Stimulated activated CD4-positive, alpha-beta T cell treated with anti-CD3 and anti-CD28 coated beads, Interleukin-4, amount 100 ng/mL, for 24 hours (primary cell): ENCODE measurements around the gene COX8A.
"Not testable (repeated sequence)": the region's sequence is repeated elsewhere in the genome, so short reads cannot be mapped to it uniquely, and the experiment has no call there.

Experiments
- DNase-seq: peaks from one replicate; pipeline ENCODE4 v3.0.0-alpha.2; 2020

COX8A gene

DNA sequence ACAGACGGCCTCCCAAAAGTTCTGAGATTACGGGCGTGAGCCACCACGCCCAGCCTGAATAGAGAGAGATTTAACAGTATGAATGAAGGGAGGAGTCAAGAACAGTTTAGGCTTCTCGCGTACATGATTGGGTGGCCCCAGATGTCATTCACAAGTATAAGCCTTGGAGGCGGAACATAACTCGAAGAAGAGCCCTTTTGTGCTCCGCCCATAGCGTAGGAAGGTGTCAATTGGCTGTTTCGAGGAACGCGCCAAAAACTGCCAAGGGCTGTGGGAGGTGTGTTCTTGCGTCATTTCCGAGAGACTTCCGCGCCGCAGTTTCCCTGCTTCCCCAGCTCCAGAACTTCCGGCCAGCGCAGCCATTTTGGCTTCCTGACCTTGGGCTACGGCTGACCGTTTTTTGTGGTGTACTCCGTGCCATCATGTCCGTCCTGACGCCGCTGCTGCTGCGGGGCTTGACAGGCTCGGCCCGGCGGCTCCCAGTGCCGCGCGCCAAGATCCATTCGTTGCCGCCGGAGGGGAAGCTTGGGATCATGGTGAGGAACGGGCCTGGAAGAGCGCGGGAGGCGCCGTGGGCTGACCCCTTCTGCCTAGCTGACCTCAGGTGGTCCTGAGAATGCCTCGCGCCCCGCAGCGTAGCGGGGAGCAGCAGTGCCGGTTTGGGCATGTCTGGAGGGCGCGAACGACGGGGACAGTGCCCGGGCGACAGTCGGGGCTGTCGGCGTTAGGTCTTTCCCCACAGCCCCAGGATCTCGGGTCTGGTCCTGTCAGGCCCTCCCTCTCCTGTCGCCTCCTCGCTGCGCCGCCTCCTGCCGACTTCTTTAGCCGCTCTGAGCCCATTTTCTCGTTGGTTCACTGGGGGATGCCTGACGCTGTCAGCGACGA lies at the start of gene COX8A:
COX8A (plus strand) TSS at position 362 of the 885 bp plus-strand sequence; CDS start at position 423, 61 bp downstream.
- peak; percentile 98 for DNase-seq

GRCh38 chr11:63929616-63930015 lies 44.8 kb upstream of the COX8A start:
- no peak for DNase-seq

DNA sequence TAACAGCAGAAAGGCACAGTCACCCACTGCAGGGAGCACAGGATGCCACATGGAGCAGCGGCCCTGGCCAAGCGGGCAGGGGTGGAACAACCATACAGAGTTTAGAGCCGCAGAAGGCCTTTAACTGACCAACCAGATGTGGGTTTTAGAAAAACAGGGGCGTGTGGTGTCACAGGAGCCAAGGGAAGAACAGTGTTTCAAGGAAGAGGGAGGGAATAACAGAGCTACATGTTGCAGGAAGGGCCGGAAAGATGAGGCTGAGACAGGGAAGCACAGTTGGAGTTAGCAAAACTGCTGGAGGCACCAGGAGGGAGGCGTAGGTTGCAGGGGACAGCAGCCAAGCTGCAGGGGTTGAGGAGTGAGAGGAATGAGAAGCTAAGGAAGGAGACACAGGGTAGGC lies 43.4 kb upstream of the COX8A start:
- no peak for DNase-seq

DNA sequence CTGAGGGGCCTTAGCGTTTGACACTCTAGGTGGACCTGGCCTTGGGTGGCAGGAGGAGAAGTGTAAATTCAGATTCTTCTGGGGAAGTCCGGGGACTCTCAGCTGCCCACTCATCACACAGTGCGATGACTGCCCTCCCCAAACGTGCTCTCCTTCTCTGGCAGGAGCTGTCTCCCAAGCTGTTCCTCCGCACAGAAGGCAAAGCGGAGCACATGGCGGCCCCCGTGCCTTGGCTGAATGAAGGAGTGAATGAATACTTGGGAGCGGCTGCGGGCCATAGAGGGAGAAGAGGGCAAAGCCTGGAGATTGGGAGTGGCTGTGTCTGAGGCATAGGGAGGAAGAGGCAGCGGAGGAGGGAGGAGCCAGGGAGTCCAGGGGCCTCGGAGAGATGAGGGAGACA lies 42.5 kb upstream of the COX8A start:
- no peak for DNase-seq

GRCh38 chr11:63933459-63933858 lies 41.0 kb upstream of the COX8A start:
- no peak for DNase-seq

DNA sequence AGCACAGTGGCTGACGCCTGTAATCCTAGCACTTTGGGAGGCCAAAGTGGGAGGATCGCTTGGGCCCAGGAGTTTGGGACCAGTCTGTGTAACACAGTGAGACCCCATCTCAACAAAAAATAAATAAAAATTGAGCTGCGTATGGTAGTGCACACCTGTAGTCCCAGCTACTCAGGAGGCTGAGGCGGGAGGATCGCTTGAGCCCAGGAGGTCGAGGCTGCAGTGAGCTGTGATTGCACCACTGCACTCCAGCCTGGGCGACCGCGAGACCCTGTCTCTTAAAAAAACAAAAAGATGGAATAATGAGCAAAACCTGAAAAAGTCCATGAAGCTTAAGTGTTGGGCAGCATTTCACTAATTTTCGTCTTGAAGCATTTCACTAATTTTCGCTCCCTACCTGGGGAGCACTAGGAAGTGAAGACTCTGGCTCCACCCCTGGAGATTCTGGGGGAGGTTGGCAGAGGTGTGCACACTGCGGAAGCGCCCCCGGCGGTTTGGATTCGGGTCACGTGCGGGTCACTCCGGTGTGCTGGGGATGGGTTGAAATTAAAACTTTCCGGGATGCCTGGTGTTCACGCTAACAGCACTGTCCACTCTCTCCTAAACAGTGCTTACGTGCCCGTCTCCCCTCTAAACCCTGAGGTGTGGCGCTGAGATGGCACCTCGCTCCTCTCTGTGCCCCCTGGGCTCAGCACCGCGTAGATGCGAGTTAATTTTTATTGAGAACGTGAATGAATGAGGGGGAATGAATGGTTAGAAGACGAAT lies 36.5 kb upstream of the COX8A start:
- peak; percentile 20 for DNase-seq

- peak; percentile 93 for DNase-seq
Observed at GRCh38 chr11:63938479-63939396, 35.7 kb upstream of the COX8A start, which contains the start of gene NAA40. Gene NAA40 (plus strand): TSS chr11:63939002. CDS start chr11:63939097, 95 bp downstream.

- DNase-seq, result no peak
Observed at GRCh38 chr11:63939397-63939891, 35.0 kb upstream of the COX8A start.

DNA sequence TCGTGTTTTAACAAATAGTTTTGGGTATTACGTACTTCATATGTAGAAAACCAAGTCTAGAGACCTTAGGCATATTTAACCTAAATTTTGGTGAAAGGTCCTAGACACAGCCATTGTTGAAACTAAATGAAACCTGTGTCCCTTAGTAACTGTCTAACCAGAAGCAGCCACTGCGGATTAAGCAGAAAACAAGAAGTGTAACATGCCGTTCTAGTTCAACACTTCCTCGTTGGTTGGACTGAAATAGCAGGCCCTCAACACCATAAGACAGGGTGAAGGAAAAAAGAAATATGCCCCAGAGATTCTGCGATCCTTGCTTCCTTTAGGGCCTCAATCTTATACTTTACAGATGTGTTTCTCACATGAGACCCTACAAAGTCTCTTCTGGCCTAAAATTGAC lies 33.6 kb upstream of the COX8A start:
- no peak for DNase-seq

DNA sequence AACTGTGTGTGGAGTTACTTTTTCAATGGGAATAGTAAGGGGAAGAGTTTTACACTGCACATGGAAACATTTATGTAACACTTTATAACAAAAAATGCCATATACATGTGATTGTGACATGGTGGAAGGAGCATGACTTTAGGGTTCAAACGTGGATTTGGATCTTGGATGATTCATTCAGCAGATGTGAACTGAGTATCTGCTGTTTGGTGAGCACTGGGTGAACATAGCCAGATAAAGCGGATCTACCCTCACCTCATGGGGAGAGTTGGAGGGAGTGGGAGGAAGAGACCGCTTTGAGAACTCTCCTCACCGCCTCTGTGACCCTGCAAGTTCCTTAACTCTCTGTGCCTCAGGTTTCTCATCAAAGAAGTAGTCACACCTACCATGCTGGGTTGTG lies 32.5 kb upstream of the COX8A start:
- DNase-seq, result no peak

DNA sequence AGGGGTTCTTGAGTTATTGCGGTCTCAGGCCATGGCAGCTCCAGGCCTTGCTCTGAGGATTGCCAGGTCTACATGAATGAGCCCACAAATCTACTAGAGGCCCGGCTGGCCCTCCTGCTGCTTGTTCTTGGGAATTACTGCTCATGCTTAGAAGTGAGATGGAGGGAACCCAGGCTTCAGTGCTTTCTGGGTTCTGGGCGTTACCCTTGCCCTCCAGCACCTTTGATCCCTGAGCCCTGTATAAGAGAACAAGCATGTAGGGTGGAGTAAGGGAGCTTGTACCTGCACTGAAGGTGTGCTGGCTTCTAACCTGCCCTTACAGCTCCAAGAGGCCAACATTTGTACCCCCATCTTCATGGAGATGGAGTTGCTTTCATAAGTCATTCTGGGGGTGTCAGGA lies 31.6 kb upstream of the COX8A start:
- no peak for DNase-seq

DNA sequence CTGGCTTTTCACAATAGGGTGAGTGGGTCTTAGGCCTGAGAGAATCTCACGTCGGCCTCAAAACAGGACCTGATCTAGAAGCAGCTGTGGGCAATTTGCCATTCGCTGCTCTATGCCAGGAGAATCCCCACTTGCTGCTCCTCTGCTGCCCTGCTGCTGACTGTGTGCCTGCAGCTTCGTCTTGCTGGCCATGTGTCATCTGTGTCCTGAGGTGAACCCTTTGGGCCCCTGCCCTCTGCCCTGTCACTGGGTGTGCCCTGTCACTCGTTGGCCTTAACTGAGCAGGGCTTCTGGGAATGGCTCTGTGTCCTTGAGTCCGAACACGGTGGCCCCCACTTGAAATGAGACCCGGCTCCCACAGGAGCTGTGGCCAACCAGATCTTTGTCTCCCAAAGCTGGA lies 29.4 kb upstream of the COX8A start:
- no peak for DNase-seq

DNA sequence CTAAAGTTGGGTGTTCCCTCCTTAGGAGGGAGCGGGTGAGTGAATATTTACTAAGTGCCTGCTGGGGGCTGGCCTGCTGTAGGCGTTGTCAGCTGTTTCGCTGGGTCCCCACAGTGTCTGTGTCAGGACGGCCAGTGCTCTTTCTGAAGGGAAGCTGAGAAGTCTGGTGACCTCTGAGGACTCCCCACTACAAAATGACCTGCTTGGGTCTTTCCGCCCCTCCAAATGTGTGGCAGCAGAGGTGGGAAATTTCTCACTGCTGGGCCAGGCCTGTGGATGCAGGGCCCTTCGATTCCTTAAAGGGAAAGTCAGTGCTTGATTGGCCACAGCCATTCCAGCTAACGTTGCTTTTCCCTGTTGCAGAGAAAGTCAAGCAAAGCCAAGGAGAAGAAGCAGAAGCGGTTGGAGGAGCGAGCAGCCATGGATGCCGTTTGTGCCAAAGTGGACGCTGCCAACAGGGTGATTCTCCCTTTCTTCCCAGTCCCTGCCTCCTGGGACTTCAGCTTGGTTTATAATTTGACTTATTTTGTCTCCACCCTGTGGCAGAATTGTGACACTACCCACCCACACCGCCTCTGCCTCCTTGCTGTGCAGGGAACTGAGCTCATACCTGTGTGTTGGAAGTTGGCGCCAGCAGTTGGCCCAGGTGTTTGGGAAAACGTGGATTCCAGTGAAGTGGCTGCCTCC lies 28.8 kb upstream of the COX8A start:
- DNase-seq, result peak; percentile 62

DNA sequence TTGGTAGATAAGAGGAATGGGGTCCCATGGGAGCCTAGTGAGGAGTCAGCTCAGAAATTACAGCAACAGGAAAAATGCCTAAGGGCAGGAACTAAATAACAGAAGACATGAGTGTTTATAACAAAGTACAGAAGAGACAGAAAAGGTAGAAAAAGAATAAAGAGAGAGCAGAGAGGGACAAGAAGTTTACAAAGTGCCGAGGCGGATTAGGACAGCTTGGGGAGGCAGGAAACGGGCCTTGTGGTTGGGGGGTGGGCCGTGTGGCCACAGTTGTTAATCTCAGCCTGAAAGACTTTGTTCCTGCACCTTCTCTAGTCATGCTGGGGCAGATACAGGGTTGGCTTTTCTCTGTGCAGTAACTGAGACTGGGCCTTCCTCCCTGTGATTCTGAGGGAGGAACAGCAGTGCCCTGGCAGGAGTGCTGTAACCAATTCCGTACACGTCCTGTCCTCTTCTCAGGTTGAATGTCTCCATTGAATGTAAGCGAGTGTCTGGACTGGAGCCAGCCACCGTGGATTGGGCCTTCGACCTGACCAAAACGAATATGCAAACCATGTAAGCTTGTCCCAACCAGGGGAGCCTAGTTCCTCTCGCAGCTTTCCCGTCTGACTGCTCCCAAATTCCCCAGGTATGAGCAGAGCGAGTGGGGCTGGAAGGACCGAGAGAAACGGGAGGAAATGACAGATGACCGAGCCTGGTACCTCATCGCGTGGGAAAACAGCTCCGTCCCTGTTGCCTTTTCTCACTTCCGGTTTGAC lies 22.5 kb upstream of the COX8A start:
- peak; percentile 12 for DNase-seq

DNA sequence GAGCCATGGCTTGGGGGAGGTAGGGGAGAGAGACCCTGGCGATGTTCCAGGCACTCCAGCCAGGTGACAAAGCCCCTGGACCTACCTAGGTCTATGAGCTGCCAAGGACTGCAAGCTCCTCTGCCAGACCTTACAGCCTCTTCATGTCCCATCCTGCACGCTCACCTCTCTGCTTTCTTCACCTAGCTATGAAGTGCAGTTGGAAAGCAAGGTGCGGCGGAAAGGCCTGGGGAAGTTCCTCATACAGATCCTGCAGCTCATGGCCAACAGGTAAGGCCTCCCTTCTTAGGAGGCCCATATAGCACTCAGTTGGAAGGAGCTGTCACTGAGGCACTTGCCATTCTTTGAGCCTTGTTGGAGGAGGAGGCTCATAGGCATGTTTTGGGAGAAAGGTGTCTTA lies 21.9 kb upstream of the COX8A start:
- no peak for DNase-seq

GRCh38 chr11:63958008-63958407 lies 16.4 kb upstream of the COX8A start:
- no peak for DNase-seq

GRCh38 chr11:63961608-63962412 lies 12.6 kb upstream of the COX8A start:
- DNase-seq, result no peak

GRCh38 chr11:63963895-63964294 lies 10.5 kb upstream of the COX8A start:
- DNase-seq, result not testable (repeated sequence)

GRCh38 chr11:63966444-63966843 lies 8.0 kb upstream of the COX8A start:
- DNase-seq, result no peak

DNA sequence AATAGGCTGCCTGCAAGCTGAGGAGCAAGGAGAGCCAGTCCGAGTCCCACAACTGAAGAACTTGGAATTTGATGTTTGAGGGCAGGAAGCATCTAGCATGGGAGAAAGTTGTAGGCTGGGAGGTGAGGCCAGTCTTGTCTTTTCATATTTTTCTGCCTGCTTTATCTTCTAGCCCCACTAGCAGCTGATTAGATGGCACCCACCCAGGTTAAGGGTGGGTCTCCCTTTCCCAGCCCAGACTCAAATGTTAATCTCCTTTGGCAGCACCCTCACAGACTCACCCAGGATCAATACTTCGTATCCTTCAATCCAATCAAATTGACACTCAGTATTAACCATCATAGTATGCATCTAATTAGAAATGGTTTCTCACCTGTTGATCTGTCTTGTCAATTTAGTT lies 5.0 kb upstream of the COX8A start:
- no peak for DNase-seq
